Stimulated activated CD8-positive, alpha-beta memory T cell treated with anti-CD3 and anti-CD28 coated beads, Interleukin-4, amount 100 ng/mL, for 24 hours (primary cell): ENCODE data around the gene LINC01488.

Experiments used
- DNase-seq: peaks from one replicate; pipeline ENCODE4 v3.0.0-alpha.2; 2020; ENCODE audit warnings: low read depth

The LINC01488 gene

DNA sequence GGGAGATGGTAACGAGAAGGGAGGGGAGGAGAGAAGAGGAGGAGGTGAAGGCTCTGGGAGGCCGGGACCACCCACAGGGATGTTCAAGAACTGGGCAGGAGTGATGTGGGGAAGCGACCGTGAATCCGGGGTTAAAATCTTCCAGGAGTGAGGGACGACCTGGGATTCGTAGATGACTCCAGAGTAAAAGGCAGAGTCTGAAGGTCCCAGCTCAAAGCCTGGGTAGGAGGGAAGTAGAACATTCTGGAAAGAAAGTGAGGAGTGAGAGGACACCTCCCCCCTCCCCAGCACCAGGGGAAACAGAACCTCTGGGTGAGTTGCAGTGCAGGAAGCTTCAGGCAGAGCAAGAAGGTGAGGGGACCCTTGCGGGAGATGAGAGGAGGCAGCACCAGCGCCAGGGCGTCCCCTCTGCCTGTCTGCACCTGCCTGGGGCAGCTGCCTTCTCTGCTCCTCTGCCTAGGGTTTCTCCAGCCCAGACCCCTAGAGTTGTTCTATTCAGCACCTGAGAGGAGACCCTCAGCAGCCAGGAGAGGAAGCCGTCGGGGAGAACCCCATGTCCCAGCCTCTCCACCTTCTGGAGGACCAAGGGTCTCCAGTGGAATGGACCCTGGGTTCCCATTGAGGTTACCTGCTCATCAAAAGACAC is 49.7 kb downstream of the LINC01488 start:
- DNase-seq: no peak

DNA sequence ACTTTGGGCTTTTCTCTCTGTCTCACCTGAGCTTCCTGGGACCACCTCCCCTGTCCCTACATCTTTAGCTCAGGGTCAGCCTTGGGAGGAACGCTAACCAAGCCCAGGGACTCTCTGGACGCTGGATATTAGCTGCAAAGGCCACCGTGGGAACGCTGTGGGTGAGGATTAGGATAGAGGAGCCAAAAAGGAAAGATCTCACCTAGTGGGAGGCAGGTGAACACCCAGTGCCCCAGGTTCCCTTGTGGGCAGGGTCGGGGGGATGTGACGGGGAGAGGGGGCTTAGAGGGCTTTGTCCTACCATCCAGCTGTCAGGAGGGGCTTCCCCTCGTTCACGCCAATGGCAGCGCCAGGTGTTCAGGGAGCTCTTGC is 50.2 kb downstream of the LINC01488 start:
- no peak for DNase-seq

DNA sequence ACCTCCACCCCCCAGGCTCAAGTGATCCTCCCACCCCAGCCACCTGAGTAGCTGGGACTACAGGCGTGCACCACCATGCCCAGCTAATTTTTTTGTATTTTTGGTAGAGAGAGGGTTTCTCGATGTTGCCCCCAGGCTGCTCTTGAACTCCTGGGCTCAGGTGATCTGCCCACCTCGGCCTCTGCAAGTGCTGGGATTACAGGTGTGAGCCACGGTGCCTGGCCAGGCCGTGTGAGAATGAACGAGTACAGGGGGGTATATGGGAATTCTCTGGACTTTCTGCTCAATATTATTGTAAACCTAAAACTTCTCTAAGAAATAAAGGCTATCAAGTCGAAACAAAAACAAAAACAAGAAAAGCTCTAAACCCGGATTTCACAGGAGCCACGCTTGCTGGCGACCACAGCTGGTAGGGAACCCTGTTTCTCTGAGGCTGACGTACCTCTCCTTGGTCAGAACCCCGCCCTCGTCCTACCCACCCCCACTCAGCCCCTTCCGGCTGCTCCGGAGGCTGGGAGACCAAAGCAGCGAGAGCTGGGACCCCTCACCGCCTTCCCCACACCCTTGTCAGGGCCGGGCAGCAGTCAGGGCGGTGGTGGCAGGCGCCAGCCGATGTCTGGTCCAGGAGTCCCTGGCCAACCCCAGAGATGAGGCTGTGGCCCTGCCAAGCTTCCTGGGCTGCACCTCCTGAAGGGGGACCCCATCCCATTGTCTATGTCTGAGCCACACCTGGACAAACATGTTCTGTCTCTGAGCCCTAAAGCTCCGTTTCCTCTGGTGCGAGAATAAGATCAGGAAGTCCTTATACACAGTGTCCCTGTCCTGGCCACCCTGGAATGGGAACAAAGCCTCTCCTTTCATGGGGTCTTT is 52.1 kb downstream of the LINC01488 start:
- no peak for DNase-seq

DNA sequence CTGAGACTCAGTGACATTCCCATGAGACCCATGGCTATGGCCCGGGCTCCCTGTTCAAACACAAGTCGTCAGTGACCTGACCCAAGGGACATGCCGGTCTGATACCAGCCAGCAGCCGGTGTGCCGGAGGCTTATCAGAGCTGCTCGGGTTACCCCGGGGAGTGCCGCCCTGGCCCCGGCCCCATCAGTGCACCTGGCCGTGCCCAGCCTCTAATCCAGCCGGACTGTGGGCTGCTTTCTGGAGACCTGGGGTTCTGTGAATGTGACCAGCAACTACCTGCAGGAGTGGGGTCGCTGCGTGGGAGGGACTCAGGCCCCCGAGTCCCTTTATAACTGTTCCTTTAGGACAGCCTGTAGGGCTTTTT is 52.7 kb downstream of the LINC01488 start:
- DNase-seq: no peak

DNA sequence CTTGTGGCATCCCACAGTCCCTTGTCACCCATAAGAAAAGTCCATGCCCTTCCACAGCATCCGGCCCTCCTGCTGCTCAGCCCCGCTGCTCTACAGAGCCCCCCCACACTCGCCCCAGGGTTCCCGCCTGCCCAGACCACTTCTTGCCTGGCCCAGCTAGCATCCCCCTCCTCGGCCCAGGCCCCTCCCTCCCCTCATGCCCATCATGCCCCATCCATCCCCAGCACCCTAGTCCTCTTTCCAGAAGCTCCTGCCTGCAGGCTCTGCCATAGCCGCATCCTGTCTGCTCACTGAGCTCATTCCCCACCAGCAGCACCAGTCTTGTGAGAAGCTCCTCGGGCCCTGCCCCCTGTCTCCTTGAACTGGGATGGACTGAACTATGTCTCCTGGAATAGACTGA is 54.4 kb downstream of the LINC01488 start:
- no peak for DNase-seq

DNA sequence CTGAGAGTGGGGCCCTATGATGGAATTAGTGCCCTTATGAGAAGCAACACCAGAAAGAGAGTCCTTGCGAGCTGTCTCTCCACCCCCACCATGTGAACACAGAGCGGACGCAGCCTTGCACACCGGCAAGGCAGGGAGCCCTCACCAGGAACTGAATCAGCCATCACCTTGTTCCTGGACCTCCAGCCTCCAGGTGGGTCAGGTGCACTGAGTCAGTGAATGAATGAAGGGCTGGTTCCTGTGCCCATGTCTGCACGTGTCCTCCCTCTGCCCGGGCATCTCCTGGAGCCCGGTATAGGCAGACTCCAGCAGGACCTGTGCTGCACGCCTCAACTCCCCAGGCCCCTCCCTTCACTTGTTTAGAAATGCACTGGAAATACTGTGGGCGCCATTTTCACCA is 54.9 kb downstream of the LINC01488 start:
- no peak for DNase-seq

DNA sequence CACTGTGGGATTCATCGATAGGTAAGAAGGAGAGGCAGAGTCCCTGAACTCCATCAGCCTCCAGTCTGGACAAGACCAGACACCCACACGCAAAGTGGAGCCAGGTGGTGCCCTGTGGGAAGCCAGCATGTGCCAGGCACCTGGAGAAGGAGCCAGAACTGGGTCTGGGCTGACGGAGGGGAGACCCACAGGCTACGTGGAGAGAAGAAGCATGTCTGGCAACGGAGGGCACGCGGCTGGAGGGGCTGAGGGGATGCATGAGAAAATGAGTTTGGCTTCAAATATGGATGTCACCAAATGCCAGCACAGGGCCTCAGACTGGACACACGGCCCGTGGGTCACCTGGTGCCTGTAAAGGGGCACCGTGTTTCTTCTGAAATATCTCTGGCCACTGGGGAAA is 55.7 kb downstream of the LINC01488 start:
- DNase-seq: no peak

DNA sequence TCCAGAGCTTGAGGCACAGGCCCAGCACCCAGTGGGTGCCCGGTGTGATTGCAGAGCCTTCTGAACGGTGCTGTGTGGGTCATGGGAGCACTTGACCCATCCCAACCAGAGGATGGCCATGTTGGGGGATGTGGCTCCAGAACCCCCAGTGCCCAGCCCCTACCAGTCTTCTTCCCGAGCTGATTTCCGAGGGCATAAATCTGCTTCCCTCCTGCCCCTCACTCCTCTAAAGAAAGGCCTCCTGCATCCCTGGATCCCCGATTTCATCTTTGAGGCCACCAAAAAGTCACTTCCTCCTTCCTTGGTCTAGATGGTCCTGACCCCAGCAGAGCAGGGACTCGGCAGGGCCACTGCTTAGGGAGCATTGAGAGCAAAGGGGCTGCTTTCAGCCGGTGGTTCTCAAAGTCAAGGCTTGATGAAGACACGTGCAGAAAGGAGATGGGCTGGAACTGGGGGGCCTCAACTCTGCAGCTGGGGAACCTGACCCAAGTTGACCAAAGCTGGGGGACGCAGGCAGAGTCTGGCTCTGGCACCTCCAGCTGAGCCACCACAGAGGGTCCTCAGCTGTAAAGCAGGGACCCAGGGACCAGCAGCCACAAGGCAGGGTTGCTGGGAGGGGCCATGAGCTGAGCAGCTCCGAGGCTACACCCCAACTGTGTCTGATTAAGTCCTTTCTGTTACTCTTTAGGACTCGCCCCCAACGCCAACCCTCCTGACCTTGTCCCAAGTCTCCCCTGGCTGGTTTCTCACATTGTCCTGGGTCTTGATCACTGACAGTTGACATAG is 56.6 kb downstream of the LINC01488 start:
- DNase-seq: no peak

DNA sequence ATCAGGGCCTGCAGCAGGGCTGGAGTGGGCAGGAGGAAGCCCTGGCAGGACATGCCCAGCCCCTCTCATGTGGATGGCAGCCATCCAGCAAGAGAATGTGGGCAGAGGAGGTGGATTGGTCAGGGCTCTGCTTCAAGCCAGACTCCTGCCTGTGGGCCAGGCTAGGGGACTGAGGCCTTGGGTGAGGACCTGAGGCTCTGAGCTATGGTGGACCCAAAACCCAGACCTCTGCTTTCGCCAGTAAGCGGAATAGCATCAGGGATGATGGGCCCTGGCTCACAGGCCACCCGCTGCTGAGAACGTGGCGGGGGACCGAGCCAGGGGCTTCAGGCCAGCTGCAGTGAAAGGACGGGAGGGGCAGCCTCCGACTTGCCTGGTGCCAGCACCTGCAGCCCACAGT is 57.4 kb downstream of the LINC01488 start:
- DNase-seq: no peak

DNA sequence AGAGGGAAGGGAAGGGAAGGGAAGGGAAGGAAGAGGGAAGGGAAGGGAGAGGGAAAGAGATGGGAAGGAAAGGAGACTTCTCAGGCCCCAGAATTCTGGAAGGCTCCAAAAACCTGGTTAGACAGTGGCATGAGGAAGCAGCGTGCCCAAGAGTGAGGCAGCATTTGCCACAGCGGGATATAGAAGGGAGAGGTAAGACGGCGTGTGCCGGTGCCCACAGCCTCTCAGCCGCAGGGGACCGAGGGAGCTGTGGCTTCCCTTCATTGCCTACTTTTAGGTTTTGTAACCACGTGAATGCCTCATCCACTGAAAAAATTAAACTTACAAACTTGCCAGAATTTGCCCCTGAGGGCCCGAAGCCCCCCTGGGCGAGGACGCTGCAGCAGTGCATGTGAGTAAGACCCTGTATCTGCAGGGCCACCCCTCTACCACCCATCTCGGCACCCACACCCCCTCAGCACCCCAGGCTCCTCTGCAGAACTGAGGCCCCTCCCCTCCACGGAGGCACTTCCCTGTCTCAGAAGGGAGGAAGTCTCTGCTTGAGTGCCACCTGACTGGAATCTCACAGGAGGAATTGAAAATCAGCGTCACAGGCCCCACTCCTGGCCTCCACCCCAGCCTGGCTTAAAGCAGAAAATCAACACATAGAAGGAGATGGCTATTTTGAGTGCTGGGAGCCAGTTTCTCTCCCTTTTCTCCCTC is 58.1 kb downstream of the LINC01488 start:
- DNase-seq: no peak

DNA sequence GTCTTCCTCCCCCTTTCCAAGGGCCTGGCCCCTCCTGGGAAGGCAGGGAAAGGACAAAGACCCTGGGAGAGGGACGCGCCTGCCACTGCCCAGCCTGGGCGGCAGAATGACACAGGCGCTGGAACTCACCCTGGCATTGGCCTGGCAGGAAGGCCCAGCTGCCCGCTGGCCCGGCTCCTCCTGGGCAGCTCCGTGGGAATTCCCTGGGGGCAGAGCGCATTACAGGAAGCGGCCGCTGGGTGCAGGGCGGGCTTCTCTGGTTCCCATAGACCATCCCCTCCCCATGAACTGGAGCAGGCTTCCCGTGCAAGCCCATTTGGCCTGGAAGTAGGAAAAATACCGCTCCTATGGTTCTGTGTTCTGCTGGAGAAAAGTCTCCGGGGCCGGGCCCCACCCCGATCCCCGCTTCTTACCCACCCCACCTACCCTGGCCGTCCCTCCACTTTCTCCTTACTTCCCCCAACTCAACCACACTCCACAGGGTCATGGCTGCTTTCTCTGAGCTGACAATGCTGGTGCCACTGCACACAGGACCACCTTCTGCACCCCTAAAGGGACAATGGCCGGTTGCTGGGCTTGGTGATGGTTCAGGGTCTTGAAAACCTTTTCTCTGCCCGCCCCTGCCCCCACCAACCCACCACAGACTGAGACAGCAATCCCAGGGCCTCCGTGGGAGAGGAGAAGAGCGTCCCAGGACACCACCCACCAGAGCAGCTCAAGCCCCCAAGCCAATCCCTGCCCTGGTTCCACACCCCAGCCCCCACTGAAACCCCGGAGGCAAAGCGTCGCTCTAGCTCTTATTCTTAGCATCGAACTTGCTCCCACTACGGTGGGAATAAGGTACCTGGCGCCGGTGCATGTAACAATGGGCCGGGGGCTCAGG is 58.9 kb downstream of the LINC01488 start:
- no peak for DNase-seq

DNA sequence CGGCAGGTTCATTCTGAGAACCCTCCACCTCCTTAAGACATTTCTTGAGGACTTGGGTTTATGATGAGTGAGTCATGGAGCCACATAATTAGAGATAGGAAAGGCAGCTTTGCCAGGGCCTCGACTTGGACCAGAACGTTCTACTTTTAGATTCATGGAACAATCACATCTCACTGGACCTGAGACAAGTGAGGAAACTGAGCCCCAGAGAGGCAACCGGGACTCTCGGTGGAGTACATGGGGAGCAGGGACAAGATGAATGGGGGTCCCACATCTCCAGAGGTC is 59.5 kb downstream of the LINC01488 start:
- no peak for DNase-seq

DNA sequence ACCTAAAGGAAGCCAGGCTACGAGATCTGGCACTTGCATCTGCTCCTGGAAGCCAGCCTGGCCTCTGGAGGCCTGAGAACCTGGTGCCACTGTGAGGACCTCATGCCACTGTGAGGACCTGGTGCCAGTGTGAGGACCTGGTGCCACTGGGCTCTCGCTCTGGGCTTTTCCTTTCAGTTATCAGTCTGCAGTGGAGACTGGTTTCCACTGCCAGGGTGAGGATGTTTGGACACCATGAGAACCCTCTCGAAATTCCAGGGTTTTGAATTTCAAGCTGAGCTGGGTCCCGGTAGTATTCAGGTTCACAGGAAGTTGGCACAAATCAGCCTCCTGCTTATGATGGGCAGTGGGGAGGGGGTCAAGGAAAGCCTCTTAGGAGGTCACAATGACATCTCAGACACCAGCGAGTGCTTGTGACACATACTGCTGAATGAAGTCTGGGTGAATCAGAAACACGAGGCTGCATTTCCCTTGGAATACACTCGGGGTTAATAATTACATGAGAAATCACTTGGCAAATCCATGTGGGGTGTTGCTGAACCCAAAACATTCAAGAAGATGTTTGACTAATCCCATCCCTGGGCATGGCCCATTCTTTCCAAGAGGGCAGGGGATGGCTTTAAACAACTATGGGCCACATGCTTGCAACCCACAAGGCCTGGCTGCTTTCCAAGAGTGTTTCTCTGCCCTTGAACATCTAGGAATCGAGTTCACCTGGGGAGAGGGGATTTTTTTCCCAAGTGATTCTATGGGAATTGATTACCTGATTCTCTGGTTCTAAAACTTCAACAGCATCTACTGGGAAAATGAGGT is 60.2 kb downstream of the LINC01488 start:
- DNase-seq: no peak

DNA sequence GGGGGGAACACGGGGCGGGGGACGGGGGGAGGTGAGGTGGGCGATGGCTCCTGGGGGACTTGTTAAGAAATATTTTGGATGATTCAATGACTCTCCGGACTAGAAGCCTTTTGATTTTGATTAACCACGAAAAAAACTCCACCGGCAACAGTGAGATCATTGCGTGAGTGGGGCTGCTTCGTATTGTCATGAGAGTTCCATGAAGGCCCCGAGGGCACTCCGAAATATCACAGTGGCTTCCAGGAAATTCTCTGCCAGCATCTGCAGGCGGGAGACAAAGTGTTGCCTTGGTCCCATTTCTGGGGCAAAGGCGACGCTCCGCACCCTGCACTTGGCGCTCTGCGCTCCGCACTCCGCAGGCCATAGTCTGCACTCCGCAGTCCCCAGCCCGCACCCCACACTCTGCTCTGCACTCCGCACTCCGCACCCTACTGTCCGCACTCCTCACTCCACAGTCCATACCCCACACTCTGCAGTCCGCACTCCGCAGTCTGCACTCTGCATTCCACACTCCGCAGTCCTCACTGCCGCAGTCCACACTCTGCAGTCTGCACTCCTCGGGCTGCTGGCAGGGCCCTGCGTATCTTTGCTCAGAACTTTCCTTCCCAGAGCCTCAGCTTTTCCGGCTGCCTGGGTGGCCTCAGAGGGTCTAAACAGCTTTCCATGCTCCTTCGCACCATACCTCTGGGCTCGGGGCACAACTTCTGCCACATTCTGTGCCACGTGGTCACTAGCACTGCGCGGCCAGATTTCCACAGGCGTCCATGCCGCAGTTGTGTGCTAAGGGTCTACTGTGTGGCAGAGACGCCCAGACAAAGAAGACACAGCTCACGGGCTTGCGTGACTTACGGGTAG is 61.1 kb downstream of the LINC01488 start:
- no peak for DNase-seq
